ENCODE measurements around the gene EID3. TPM values are rescaled to one million over a fixed set of nuclear protein-coding genes. Genes with fewer than 3 reads are reported as not detected.

EID3 gene
- total RNA-seq = 10 to 100 TPM in 1 of 2 donors, 1 to 10 TPM in 1; 7.4 to 16.6 TPM
- 1 to 10 TPM in 1 of 2 donors, under 1 TPM in 1; 0.89 to 1.6 TPM for polyA plus RNA-seq
- long read RNA-seq, donor 1, transcript EID3-201 (1 exons, 1,467 nt) = major isoform, 5 of 5 reads
- long read RNA-seq, donor 1, partial matches to known transcripts = 0 of 5 reads
- long read RNA-seq, donor 1, other reads (novel, unspliced or antisense) = 0 of 5 reads
- long read RNA-seq, donor 2, partial matches to known transcripts = 0 of 4 reads
- long read RNA-seq, donor 2, other reads (novel, unspliced or antisense) = 0 of 4 reads
- long read RNA-seq, donor 3, partial matches to known transcripts = 0 of 3 reads
- long read RNA-seq, donor 3, other reads (novel, unspliced or antisense) = 0 of 3 reads
- long read RNA-seq, donor 4, partial matches to known transcripts = 0 of 1 reads
- long read RNA-seq, donor 4, other reads (novel, unspliced or antisense) = 0 of 1 reads
- long read RNA-seq, donor 5, partial matches to known transcripts = 0 of 2 reads
- long read RNA-seq, donor 5, other reads (novel, unspliced or antisense) = 0 of 2 reads

GRCh38 chr12:104303538-104304151 lies at the start of gene EID3:
EID3 (plus strand) TSS chr12:104303739; CDS start chr12:104303935, 196 bp downstream.
- peaks cover 8 to 18% (median 10%) of the 10 kb centered on the region in 5 donors for H3K4me1 ChIP-seq (ENCODE audit: control insufficient read depth in 5 of 5, insufficient read depth in 5 of 5, low read length in 5 of 5)
- 5 to 19% methylated on average over 57 to 63 of the region's 63 CpGs for WGBS, 2 donors
- ATAC-seq (ENCODE audit: insufficient read depth, low FRiP score) = peak; percentile 97

DNA sequence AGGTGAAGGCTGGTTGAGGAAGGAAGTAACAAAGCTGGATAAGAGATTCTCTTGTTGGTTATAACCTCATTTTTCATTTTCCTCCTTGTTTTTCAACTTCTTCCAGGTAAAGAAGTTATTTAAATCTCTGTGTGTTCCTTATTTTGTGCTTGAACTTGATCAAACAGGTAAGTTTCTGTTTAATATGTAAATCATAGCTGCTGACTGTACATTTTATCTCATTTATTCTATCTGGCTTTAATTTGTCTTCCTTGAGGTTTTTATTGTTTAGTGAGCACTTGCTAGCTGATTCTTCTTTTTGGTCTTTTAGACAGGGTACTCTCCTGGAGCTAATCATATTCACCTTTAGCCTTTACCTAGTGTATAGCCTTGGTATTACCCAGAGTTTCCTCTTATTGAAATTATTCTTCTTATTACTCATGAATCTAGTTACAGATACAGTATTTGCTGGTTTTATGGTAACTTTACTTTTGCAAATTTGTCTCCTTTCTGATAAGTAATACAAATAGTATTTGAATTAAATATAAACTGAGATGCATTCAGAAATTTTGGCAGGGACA lies 45.5 kb upstream of the EID3 start:
- no peak overlapping the region for H3K27ac ChIP-seq (ENCODE audit: low read depth in 1 of 2, low read length in 1 of 2)
- no peak overlapping the region for H3K9ac ChIP-seq (ENCODE audit: insufficient read depth in 1 of 2, low read length in 2 of 2)
- no peak for TF ChIP-seq CTCF (IDR thresholded peaks at IDR 0.05; ENCODE audit: control extremely low read depth, extremely low read depth)
- no peaks in the 10 kb centered on the region for H3K4me1 ChIP-seq (ENCODE audit: control insufficient read depth in 5 of 5, insufficient read depth in 5 of 5, low read length in 5 of 5)
- no peaks in the 10 kb centered on the region for H3K9me3 ChIP-seq (ENCODE audit: control insufficient read depth in 4 of 4, insufficient read depth in 3 of 4, low read length in 3 of 4)
- no peak for ATAC-seq (ENCODE audit: insufficient read depth, low FRiP score)
- no peaks in the 10 kb centered on the region for H3K27me3 ChIP-seq (ENCODE audit: control insufficient read depth in 3 of 3, insufficient read depth in 3 of 3, low read length in 2 of 3)
- no peak overlapping the region for H3K4me3 ChIP-seq
- H3K36me3 ChIP-seq (ENCODE audit: control insufficient read depth in 4 of 4, insufficient read depth in 4 of 4, low read length in 4 of 4) = no peaks in the 10 kb centered on the region
- no peak for DNase-seq

More at GRCh38 chr12:104303538-104304151, at the start of gene EID3:
- TF ChIP-seq CTCF (IDR thresholded peaks at IDR 0.05; ENCODE audit: control extremely low read depth, extremely low read depth) = no peak
- peak; percentile 90 to 94 (median 93) for DNase-seq
- H3K4me3 ChIP-seq = peak within 1 kb of the TSS; percentile 17
- H3K27me3 ChIP-seq (ENCODE audit: control insufficient read depth in 3 of 3, insufficient read depth in 3 of 3, low read length in 2 of 3) = no peaks in the 10 kb centered on the region
- H3K27ac ChIP-seq (ENCODE audit: low read depth in 1 of 2, low read length in 1 of 2) = peak within 1 kb of the TSS; percentile 14 to 82
- peaks cover 0 to 9% (median 1%) of the 10 kb centered on the region in 4 donors for H3K36me3 ChIP-seq (ENCODE audit: control insufficient read depth in 4 of 4, insufficient read depth in 4 of 4, low read length in 4 of 4)
- H3K9me3 ChIP-seq (ENCODE audit: control insufficient read depth in 4 of 4, insufficient read depth in 3 of 4, low read length in 3 of 4) = no peaks in the 10 kb centered on the region
- peak within 1 kb of the TSS; percentile 46 to 79 for H3K9ac ChIP-seq (ENCODE audit: insufficient read depth in 1 of 2, low read length in 2 of 2)

- Histone ChIP-seq H3K36me3 (ENCODE audit: control insufficient read depth in 4 of 4, insufficient read depth in 4 of 4, low read length in 4 of 4) (no peaks in the 10 kb centered on the region), H3K9ac (ENCODE audit: insufficient read depth in 1 of 2, low read length in 2 of 2) (no peak overlapping the region), H3K9me3 (ENCODE audit: control insufficient read depth in 4 of 4, insufficient read depth in 3 of 4, low read length in 3 of 4) (no peaks in the 10 kb centered on the region), H3K4me1 (ENCODE audit: control insufficient read depth in 5 of 5, insufficient read depth in 5 of 5, low read length in 5 of 5) (peaks cover 0 to 2% (median 0%) of the 10 kb centered on the region in 5 donors), H3K27ac (ENCODE audit: low read depth in 1 of 2, low read length in 1 of 2) (no peak overlapping the region), H3K4me3 (no peak overlapping the region), H3K27me3 (ENCODE audit: control insufficient read depth in 3 of 3, insufficient read depth in 3 of 3, low read length in 2 of 3) (no peaks in the 10 kb centered on the region)
- no peak for TF ChIP-seq CTCF (IDR thresholded peaks at IDR 0.05; ENCODE audit: control extremely low read depth, extremely low read depth)
- ATAC-seq (ENCODE audit: insufficient read depth, low FRiP score) (no peak), DNase-seq (no peak)
- WGBS, 2 donors = 94 to 95% methylated on average over 2 of the region's 2 CpGs
These were observed 45.0 kb upstream of the EID3 start for GRCh38 chr12:104258476-104259067.

Measured in lung (tissue), 16 donors.